ENCODE measurements around the gene CPM. TPM values are rescaled to one million over a fixed set of nuclear protein-coding genes. Genes with fewer than 3 reads are reported as not detected.
"Not testable (repeated sequence)": the region's sequence is repeated elsewhere in the genome, so short reads cannot be mapped to it uniquely, and the experiment has no call there.

The CPM gene
- total RNA-seq, 1 donor from 2014 or later, result under 0.01 TPM

DNA sequence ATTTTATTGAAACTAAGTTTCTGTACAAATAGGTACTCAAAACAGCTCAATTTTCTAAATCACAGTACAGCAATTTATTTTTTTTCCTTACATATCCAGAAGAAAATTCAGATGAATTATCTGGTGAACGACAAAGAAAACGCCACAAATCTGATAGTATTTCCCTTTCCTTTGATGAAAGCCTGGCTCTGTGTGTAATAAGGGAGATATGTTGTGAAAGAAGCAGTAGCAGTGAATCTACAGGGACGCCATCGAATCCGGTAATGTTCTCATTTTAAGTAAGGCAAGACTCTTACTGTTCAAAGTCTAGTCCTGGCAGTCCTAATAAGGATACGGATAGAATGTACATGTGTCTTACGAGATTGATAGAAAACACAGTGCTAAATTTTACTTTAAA, 104.3 kb downstream of the CPM start:
- no peak for DNase-seq (ENCODE audit: low read depth in 2 of 2)

DNA sequence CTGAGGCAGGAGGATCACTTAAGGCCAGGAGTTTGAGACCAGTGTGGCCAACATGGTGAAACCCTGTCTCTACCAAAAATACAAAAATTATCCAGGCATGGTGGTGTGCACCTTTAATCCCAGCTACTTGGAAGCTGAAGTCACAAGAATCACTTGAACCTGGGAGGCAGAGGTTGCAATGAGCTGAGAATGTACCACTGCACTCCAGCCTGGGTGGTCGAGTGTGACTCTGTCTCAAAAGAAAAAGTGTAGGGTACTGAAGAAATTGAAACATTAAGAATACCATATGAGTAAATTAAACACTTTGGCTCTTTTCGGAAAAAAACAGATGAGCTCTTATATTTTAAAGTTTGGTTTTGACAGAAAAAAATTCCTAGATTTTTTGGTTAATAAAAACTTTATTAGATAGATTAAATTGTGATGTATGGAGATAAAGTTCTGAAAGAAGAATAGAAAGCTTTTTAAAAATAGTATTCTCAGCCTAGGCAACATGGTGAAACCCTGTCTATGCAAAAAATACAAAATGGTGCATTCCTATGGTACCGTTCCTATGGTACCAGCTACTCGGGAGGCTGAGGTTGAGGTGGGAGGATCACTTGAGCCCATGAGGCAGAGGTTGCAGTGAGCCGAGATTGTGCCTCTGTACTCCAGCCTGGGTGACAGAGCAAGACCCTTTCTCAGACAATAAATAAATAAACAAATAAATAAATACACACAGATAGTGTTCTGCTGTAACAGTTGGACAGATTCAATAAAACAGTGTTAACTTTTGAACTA, 104.9 kb downstream of the CPM start:
- no peak for DNase-seq (ENCODE audit: low read depth in 2 of 2)

DNA sequence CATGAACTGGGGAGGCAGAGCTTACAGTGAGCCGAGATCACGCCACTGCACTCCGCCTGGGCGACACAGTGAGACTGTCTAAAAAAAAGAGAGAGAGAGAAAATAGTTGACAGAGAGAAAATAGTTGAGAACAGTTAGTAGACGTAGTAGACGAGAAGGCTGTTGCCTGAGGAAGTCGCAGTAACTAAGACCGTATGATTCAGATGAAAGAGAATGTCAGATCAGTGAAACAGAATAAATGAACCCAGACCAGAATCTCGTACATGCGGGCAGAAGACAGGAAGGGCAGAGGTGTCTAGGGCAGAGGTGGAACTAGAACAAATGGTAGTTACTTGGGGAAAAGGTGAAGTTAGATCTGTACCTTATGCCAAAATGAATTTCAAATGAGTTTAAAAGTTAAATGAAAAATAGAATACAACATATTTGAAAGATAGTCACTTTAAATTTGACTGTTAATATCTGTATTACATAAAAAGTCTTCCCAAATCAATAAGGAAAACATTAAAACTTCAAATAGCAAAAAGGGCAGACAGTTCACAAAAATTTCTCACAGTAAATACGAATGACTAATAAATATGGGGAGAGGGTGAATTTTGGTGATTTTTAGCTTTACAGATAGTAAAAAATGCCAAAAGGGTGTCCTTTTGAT, 107.3 kb downstream of the CPM start:
- DNase-seq (ENCODE audit: low read depth in 2 of 2), result peak in 1 of 2 donors; percentile 27

DNA sequence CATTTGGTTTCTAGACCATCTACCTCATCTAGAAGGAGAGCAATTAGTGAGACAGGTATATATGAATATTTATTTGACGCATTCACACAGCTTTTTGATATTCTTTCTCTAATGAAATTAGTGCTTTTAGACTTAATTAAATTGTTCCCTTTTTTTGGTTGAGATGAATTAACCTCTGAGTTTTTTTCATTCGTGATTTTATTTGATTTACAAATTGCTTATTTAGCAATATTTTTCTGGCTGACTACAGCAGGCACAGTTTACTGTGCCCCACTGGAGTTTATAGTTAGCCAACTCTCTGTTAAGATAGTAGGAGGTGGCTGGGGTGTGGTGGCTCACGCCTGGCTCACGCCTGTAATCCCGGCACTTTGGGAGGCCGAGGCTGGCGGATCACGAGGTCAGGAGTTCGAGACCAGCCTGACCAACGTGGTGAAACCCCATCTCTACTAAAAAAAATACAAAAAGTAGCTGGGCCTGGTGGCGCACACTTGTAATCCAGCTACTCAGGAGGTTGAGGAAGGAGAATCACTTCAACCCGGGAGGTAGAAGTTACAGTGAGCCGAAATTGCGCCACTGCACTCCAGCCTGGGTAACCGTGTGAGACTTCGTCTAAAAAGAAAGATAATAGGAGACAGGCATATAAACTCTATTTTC, 108.2 kb downstream of the CPM start:
- DNase-seq (ENCODE audit: low read depth in 2 of 2), result no peak

DNA sequence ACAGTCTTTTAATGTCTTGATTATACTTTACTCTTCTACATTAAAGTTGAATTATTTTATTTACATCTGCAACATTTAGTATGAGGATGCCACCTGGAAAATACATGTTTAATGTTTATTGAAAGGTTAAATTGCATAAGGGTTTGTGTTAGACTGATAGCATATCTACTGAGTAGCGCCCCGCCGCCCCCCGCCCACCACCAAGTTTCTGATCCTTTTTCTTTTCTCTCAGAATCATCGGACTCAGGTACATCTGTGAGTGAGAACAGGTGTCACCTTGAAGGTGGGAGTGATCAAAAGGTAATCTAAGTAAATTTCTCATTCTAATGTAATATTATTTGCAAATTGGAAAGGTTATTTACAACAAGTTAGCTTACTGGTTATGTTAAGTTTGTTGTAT, 108.8 kb downstream of the CPM start:
- DNase-seq (ENCODE audit: low read depth in 2 of 2), result no peak

DNA sequence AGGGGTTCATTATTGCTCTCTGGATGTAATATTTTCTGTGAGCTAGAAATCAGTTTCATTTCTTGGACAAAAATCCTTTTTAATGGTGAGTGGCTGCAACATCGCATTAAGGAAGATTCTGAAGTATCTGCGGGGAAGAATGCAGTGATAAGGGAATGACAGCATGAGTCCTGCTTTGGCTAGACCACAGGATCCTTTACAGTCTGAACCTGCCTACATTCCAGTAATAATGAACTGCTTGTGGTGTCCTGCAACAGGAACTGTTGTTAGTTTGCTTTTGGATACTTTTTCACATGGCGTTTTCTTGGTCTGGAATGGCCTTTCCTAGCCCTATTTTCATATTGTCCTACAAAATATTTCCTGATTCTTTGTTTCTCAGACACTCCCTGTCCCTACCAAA, 109.3 kb downstream of the CPM start:
- DNase-seq (ENCODE audit: low read depth in 2 of 2), result no peak

DNA sequence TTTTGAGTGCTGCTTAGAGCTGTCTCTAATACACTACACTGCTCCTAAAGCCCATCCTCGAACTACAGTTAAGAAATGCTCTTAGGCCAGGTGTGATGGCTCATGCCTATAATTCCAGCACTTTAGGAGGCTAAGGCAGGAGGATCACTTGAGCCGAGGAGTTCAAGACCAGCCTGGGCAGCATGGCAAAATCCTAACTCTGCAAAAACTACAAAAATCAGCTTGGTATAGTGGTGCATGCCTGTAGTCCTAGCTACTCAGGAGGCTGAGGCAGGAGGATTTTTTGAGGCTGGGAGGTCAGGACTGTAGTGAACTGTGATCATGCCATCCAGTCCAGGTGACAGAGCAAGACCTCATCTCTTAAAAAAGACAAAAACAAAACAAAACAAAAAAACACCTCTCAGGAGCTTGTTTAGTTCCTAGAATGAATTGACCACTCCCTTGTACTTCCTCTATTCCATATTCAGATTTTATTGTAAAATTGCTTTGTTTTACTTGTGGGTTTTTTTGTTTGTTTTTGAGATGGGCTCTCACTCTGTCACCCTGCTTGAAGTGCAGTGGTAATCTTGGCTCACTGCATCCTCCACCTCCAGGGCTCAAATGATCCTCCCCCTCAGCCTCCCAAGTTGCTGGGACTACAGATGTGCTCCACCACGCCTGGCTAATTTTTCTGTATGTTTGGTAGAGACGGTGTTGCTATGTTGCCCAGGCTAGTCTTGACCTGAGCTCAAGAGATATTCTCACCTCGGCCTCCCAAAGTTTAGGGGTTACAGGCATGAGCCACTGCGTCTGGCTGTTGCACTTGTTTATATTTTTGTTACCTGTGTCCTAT, 111.4 kb downstream of the CPM start:
- DNase-seq (ENCODE audit: low read depth in 2 of 2), result no peak

DNA sequence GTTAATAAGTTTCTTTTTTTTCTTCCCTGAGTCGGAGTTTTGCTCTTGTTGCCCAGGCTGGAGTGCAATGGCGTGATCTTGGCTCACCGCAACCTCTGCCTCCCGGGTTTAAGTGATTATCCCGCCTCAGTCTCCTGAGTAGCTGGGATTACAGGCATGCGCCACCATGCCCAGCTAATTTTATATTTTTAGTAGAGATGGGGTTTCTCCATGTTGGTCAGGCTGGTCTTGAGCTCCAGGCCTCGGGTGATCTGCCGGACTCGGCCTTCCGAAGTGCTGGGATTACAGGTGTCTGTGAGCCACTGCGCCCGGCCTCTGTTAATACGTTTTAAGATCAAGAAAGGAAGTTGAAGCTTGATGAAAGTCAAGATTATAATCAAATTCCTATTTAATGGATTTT, 113.5 kb downstream of the CPM start:
- not testable (repeated sequence) for DNase-seq (ENCODE audit: low read depth in 2 of 2)

DNA sequence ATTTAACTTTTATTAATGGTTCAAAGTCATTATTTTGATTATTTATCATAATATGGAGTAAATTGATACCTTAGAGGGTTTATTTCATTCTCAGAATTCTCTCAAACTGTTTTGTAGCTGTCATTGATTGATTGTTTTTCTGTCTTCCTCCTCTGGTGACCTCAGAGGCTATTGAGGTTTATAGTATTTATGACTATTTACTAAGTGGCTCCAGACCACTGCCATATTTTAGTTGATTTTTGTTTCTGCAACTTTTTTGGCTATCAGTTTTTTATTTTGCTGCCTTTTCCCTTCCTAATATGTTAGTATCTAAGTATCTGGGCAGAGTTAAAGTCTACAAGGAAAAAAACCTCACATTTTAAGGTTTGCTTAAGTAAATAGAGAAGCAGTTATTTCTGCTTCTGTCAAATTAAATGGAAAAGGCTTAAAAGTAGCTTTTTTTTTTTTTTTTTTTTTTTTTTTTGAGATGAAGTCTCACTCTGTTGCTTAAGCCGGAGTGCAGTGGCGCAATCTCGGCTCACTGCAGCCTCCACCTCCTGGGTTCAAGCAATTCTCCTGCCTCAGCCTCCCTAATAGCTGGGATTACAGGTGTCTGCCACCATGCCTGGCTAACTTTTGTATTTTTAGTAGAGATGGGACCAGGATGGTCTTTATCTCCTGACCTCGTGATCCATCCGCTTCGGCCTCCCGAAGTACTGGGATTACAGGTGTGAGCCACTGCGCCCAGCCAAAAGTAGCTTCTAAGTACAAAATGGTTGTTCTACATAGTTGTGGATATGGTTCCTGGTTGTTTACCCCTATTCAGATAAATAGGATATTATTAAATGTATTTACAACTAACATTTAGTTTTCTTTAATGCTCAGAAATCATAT, 116.8 kb downstream of the CPM start:
- DNase-seq (ENCODE audit: low read depth in 2 of 2), result no peak

DNA sequence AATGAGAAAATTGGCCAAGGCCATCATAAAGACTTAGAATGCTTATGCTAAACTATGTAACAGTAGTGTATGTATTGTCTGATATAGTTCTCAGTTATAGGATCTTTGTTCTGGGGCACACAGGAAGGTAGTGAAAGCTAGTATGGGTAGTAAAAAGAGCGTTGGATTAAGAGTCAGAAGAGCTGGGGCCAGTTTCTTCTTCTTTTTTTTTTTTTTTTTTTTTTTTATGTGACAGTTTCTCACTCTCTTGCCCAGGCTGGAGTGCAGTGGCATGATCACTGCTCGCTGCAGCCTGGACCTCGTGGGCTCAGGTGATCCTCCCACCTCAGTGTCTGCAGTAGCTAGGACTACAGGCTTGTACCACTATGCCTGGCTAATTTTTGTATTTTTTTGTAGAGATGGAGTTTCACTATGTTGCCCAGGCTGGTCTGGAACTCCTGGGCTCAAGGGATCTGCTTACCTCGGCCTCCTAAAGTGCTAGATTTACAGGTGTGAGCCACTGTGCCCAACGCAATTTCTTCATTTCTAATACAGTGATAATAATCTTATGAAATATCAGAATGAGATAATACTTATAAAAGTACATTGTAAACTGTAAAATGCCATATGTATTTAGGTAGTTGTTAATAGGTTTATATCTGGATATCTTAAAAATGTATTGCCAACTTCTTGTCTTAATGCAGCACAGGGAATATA, 117.6 kb downstream of the CPM start:
- no peak for DNase-seq (ENCODE audit: low read depth in 2 of 2)

DNA sequence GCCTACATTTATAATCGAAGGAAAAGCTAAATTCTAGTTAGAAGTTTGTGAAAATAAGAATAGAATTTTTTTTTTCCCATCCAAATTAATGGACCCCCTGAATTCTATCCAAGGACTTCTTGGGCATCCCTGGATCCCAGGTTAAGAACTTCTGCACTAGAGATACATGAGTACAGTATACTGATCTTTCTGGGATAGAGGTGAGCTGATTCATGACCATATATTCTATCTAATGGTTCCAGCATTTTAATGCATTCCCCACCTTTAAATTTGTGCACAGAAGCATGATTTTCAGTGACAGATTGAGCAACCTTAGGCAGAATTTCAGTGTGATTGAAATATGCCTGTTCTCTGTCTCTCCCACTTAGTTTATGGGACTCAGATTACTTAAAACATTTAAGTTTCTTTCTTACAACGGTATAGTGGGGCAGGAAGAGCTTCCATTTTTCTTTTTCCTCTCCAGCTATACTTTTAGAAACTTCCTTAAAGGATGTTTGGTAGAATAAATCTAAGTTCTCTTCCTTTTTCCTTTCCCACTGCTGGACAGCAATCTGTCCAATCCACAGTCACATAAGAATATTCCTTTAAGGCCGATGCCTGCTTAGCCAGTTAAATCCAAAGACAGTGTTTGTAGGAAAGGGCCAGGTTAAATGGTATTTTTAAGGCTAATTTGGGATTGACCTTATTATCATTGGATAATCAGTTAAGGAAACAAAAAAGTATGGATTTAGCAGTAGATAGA, 118.3 kb downstream of the CPM start:
- no peak for DNase-seq (ENCODE audit: low read depth in 2 of 2)

DNA sequence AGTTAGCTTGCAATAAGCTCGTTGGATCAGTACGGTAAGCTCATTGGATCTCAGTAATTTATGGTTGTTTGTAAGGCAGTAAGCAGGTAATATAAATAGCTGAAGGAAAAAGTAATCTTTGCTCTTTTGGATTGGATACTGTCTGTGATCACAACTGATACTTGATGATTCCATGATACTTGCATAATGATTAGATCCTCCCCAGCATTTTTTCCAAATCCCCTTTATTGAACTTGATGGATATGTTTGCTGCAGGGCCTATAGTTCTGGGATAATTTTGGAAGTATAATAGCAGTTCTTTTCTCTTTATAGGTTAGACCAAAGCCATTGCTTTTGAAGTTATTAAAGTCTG, 119.8 kb downstream of the CPM start:
- DNase-seq (ENCODE audit: low read depth in 2 of 2), result no peak

DNA sequence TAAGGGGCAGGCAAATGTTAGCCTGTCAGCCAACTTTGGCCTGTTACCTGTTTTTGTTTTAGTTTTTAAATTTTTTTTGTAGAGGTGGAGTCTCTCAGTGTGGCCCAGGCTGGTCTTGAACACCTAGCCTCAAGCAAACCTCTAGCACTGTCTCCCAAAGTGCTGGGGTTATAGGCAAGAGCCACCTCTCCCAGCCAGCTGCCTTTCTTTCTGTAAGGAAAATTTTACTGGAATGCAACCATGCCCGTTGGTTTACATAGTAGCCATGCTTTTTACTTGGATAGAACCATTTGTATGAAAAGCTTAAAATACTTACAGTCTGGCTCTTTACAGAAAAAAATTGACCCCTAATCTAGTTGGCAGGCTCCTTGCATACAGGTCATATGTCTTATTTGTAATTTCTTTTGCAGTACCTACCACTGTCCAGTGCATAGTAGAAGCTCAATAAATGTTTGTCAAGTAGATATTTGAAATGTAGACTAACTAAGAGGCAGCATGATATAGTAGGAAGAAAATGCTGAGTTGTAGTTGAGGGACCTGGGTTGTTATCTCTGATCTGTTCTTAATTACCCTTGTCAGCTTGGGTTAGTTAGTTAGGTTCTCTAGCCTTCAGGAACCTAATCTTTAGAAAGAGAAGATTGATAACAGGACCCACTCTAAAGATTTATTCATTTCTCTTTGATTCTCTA, 120.3 kb downstream of the CPM start:
- no peak for DNase-seq (ENCODE audit: low read depth in 2 of 2)

DNA sequence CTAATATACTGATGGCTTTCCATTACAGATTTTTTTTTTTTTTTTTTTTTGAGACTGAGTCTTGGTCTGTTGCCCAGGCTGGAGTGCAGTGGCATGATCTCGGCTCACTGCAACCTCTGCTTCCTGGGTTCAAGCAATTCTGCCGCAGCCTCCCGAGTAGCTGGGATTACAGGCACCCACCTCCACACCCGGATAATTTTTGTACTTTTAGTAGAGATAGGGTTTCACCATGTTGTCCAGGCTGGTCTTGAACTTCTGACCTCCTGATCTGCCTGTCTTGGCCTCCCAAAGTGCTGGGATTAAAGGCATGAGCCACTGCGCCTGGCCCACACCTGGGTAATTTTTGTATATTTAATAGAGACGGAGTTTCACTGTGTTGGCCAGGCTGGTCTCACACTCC, 121.4 kb downstream of the CPM start:
- not testable (repeated sequence) for DNase-seq (ENCODE audit: low read depth in 2 of 2)

DNA sequence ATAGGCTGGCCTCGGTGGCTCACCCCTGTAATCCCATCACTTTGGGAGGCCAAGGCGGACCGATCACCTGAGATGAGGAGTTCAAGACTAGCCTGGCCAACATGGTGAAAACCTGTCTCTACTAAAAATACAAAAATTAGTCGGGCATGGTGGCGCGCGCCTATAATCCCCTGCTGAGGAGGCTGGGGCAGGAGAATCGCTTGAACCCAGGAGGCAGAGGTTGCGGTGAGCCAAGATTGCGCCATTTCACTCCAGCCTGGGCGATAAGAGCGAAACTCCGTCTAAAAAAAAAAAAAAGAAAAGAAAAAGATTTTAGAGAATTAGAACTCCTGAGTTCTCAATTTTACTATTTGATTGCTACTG, 123.0 kb downstream of the CPM start:
- not testable (repeated sequence) for DNase-seq (ENCODE audit: low read depth in 2 of 2)

DNA sequence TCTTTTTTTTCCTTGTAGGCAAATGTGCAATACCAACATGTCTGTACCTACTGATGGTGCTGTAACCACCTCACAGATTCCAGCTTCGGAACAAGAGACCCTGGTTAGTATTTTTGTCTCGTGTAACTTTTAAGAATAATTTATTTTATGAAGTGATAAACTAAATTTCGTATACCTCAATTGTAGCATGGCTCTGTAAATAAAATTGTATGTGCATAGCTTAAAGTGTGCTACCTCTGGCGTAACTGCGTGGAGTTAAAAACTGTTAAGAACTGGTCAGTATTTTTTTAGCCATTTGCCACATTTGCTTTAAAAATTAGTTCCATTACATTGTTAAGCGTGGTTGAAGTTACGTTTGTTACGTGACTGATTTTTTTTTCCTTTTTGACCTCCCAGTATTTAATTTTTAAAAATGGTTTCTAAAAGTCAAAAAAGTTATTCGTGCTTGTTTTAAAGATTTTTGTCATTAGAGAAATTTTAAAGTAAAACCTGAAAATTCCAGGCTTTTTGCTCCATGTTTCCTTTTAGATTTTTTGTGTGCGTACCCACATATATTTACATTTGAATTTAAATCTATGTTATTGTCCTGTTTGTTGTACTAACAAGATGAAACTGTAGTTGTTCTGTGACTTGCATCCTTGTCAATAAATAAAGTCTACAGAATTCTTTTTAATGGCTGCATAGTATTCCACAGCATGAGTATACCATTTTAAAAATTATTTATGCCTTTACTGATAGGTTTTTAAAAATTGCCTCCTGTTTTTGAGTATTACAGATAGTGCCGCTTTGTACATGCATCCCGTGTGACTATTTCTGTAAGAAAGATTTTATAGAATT, 123.6 kb downstream of the CPM start:
- DNase-seq (ENCODE audit: low read depth in 2 of 2), result no peak

DNA sequence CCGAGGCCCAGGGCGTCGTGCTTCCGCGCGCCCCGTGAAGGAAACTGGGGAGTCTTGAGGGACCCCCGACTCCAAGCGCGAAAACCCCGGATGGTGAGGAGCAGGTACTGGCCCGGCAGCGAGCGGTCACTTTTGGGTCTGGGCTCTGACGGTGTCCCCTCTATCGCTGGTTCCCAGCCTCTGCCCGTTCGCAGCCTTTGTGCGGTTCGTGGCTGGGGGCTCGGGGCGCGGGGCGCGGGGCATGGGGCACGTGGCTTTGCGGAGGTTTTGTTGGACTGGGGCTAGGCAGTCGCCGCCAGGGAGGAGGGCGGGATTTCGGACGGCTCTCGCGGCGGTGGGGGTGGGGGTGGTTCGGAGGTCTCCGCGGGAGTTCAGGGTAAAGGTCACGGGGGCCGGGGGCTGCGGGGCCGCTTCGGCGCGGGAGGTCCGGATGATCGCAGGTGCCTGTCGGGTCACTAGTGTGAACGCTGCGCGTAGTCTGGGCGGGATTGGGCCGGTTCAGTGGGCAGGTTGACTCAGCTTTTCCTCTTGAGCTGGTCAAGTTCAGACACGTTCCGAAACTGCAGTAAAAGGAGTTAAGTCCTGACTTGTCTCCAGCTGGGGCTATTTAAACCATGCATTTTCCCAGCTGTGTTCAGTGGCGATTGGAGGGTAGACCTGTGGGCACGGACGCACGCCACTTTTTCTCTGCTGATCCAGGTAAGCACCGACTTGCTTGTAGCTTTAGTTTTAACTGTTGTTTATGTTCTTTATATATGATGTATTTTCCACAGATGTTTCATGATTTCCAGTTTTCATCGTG, 124.4 kb downstream of the CPM start:
- peak; percentile 95 to 98 for DNase-seq (ENCODE audit: low read depth in 2 of 2)

Data from lung microvascular endothelial cell (primary cell).